ENCODE data around the gene CBLN3.

GRCh38 chr14:24414732-24415420 lies 14.6 kb downstream of the CBLN3 start:
- no peak for TF ChIP-seq PHF8 (IDR thresholded peaks at IDR 0.05; ENCODE audit: borderline replicate concordance, low read length)
- no peak for TF ChIP-seq NFE2L1 (tag; IDR thresholded peaks at IDR 0.05; ENCODE audit: borderline replicate concordance, low read depth)
- TF ChIP-seq, protein P1, sequence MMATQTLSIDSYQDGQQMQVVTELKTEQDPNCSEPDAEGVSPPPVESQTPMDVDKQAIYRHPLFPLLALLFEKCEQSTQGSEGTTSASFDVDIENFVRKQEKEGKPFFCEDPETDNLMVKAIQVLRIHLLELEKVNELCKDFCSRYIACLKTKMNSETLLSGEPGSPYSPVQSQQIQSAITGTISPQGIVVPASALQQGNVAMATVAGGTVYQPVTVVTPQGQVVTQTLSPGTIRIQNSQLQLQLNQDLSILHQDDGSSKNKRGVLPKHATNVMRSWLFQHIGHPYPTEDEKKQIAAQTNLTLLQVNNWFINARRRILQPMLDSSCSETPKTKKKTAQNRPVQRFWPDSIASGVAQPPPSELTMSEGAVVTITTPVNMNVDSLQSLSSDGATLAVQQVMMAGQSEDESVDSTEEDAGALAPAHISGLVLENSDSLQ (IDR thresholded peaks at IDR 0.05): no peak
- TF ChIP-seq BHLHE40 (IDR thresholded peaks at IDR 0.05; ENCODE audit: low read length): no peak
- no peak for TF ChIP-seq CREB5 (CRISPR knock-in tag; IDR thresholded peaks at IDR 0.05)
